Measurements from ENCODE around the gene COMT.
A peak's percentile ranks its signal among the peaks of the same experiment; 100 is the strongest.
"Not testable (repeated sequence)": the region's sequence is repeated elsewhere in the genome, so short reads cannot be mapped to it uniquely, and the experiment has no call there.

COMT gene

DNA sequence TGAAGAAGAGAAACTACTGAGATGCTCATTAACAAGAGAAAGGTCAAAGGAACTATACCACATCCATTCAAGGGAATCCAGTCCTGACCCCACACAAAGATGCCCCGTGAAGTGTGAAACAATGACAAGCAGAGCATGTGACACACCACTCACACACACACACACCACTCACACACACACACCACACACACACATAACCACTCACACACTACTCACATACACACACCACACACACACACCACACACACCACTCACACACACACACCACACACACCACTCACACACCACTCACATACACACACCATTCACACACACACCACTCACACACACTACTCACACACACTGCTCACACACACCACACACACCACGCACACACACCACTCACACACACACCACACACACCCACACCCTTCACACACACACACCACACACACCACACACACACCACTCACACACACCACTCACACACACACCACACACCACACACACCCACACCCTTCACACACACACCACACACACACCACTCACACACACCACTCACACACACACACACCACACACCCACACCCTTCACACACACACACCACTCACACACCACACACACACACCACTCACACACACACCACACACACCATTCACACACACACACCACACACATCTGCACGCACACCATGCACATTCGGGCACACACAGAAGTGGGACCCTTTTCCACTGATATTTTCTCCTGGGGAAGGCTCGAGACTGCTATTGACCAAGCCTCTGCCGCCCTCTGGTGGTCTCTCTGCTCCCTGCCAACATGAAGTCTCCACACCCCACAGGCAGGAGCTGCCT, 32.0 kb upstream of the COMT start:
- peak; percentile 90 for DNase-seq

GRCh38 chr22:19910180-19910744, 31.3 kb upstream of the COMT start:
- no peak for DNase-seq

- DNase-seq: no peak
Measured at GRCh38 chr22:19911540-19912270, 29.9 kb upstream of the COMT start.

DNA sequence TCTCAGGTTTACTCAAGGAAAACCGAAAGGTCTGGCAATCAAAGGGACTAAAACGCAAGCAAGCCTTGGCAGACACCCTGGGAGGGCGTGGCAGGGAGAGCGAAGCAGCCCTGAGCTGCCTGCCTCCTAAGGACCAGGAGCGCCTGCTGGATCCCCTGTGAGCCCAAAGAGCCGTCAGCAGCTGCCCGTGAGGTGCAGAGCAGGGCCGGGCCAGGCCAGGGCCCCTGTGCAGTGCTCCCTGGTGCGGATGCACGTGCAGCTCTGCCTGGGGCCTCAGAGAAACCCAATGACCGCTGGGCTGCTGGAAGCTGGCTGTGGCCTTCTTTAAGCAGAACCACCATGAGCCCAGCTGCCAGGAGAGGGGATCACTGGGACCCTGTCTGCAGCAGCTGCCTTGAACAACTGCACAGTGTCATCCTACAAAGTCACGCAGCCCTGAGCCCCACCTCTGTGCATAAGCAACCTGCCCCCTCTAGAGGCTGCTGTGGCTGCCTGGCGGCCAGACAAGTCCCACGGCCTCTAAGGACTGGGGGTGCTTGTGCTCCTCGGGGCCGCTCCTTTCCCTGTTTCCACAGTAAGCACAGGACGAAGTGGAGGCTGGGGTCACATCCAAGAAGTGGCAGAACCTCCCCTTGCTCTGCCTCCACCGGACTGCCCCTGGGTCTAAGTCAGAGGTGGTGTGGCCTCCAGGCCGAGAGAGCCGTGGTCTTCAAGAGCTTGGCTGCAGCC, 29.1 kb upstream of the COMT start:
- peak; percentile 74 for DNase-seq

DNA sequence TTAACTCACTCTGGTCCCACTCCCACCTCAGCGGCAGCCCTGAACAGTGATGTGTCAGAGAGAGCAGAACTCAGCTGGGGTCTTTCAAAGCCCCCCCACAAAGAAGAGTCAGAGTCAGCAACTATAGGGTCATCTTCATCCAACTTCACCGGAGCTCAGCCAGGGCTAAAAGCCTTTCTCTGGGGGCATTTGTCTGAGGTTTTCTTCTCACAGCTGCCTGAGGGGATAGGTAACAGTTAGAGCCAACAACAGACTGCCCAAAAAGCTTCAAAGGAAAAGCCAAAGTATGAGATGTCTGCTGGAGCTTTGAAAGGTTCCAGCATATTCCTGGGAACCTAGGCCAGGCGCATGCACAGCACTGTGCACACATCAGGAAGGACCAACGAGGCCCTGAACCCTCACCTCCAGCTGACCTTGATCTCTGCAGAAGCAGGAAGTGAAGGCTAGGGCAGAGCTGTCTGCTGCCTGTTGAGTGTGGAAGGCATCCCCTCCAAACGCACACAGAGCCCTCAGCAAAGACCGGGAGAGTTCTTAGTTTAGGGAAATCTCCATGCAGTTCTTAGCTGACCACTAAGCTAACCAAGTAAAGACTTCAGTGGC, 28.1 kb upstream of the COMT start:
- DNase-seq: no peak

GRCh38 chr22:19914201-19914943, 27.2 kb upstream of the COMT start:
- no peak for DNase-seq

DNA sequence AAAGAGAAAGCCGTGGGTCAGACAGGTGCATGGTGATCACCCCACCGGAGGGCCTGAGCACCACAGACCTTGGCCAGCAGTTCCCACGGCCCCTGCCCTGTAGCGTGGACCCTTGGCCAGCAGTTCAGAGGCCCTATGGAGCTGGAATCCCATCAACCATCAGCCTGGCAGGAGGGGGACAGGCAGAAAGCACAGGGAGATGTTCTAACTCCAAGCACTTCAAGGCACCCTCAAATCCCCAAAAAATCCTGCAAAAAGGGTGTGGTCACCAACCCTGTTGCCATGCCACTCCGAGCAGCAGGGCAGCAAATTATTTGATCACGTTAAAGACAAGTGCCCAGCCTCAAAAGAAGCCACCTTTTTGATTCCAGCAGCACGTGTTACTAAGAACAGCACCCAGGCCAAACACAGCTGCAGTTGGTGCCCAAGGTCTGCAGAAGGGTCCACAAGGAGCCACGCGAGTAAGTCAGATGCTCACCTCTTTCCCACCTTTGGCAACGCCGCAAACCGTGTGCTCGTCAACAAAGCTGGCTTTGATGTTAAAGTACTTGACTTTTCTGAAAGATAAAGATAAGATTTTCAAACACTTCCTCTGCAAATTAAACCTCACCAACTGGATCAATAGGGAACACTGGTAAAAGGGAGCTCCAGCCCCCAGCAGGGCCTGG, 26.2 kb upstream of the COMT start:
- DNase-seq: no peak

DNA sequence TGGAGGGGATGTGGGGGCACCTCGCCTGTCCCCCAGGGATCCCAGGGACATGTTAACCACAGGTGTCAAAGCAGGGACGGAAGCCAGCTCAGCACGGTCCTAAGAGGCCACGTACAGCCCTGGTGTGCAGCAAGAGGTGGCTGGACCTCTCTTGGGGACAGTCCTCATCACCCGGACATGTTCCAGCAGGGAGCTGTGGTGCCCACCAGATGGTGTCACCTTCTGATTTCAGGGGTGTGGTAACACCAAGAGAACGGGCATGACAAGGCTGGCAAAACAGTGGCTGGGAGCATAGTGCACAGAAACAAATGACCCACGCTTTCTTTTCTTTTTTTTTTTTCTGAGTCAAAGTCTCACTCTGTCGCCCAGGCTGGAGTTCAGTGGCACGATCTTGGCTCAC, 25.6 kb upstream of the COMT start:
- DNase-seq: no peak

GRCh38 chr22:19916941-19917340, 24.6 kb upstream of the COMT start:
- DNase-seq: no peak

DNA sequence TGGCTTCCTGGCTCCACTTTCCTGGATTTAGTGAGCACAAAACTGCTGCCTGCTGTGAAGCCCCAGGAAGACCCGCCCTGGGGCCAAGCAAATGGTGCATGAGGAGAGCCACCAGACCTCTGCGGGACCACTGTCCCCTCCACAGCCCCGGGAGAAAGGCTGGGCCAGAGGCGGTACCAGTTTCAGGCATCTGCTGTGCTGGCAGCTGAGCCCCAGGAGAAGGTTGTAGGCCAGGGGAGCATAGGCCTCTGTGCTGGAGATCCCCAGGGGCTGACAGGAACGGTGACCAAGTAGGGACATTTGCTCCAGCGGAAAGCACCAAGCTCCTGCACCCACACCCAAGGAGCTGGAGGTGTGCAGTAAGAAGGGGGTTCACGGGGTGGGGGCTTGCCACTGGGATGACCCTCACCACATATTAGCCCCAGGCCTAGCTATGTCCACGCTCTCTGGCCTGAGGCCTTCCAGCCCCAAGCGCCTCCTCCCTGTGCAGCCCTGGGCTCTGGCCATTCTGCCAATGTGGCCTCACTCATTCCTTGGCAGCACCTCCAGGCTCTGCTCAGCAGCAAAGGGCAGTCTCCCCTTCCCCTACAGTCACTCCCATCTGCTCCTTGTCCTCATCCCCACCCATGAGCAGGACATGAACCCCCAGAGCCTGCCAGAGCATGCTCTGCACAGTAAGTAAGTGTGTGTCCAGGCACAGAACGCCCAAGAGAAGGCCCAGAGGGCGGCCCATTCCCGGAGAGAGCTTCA, 24.0 kb upstream of the COMT start:
- no peak for DNase-seq

GRCh38 chr22:19918332-19919106, 23.1 kb upstream of the COMT start:
- DNase-seq: no peak

- no peak for DNase-seq
Measured at GRCh38 chr22:19919701-19920363, 21.7 kb upstream of the COMT start.

GRCh38 chr22:19921544-19922081, 20.0 kb upstream of the COMT start:
- DNase-seq: no peak

DNA sequence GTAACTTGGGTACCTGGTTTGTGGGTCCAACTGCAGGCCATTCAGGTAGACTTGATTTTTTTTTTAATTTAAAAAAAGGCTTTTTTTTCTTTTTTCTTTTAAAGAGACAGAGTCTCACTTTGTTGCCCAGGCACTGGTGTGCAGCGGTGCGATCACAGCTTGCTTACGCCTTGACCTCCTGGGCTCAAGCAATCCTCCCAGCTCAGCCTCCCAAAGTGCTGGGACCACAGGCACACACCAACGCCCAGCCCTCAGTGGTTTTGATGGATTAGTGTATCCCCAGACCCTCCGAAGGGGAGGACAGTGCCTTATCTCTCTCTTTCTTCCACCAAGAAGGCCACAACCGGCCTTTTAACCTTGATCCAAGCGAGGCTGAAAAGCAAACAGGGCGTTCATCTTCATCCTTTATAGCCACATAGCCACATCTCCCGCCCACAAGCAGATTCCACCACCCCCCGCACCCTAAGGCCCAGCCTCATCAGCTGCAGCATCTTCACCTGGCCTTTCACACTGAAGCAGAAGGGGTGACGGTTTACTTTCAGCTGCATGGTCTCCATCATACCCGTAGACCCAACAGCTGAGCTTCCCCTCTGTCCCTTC, 17.6 kb upstream of the COMT start:
- DNase-seq: no peak

GRCh38 chr22:19926028-19926427, 15.5 kb upstream of the COMT start:
- DNase-seq: not testable (repeated sequence)

DNA sequence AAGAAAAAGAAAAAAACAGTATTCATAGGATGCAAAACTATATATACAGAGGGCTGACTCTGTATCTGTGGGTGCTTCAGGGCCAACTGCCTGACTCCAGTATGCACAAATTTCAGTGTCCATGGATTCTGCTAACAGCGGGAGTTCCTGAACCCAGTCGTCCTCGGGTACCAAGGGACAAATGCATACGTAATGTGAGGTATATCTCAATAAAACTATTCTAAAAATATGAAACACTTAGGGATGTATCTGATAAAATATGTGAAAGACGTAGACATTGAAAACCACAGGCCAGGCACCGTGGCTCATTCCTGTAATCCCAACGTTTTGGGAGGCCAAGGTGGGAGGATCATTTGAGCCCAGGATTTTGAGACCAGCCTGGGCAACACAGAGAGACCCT, 13.9 kb upstream of the COMT start:
- DNase-seq: no peak

DNA sequence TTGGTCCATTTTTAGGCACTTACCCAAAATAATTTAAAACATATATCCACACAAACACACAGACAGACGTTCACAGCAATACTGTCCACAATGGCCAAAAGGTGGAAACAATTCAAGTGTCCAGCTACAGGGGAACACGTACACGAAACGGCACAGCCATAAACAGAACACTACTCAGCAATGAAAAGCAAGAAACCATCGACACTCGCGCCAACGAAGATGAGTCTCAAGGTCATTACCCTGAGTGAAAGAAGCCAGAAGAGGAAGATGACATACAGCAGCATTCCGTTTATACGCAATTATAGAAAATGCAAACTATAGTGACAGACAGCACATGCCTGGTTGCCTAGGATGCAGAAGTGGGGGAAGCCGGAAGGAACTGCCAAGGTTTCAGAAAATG, 13.4 kb upstream of the COMT start:
- DNase-seq: no peak
